Parathyroid adenoma (tissue), 2 donors: Measurements from ENCODE around the gene ANKAR.

Experiments
- H2AFZ ChIP-seq: fragments of 300-600 bp; sonication (generic); one replicate; pipeline ENCODE4 v1.7.0; 2017; ENCODE audit warnings: antibody characterized with exemption, mild to moderate bottlenecking
- H3K27ac ChIP-seq: fragments of 300-600 bp; sonication (generic); one replicate; pipeline ENCODE4 v1.7.0; 2017
- H3K27me3 ChIP-seq: fragments of 300-600 bp; sonication (generic); one replicate; pipeline ENCODE4 v1.7.0; 2017; ENCODE audit warnings: low read length; ENCODE audit not compliant: control insufficient read depth, insufficient read depth
- H3K36me3 ChIP-seq: fragments of 300-600 bp; sonication (generic); one replicate; pipeline ENCODE4 v1.7.0; 2017; ENCODE audit warnings: low read length; ENCODE audit not compliant: control insufficient read depth, insufficient read depth
- H3K4me1 ChIP-seq: fragments of 300-600 bp; sonication (generic); one replicate; pipeline ENCODE4 v1.7.0; 2017; ENCODE audit warnings: control low read depth
- H3K4me2 ChIP-seq: fragments of 300-600 bp; sonication (generic); one replicate; pipeline ENCODE4 v1.7.0; 2017; ENCODE audit warnings: low read length
- H3K4me3 ChIP-seq: fragments of 300-600 bp; sonication (generic); one replicate; pipeline ENCODE4 v1.7.0; 2017; ENCODE audit warnings: low read depth, low read length
- H3K79me2 ChIP-seq: fragments of 300-600 bp; sonication (generic); one replicate; pipeline ENCODE4 v1.7.0; 2017; ENCODE audit warnings: control low read depth
- H3K9ac ChIP-seq: fragments of 300-600 bp; sonication (generic); one replicate; pipeline ENCODE4 v1.7.0; 2017; ENCODE audit warnings: mild to moderate bottlenecking
- H3K9me3 ChIP-seq: fragments of 300-600 bp; sonication (generic); one replicate; pipeline ENCODE4 v1.7.0; 2017; ENCODE audit warnings: low read length; ENCODE audit not compliant: control insufficient read depth
- TF ChIP-seq, protein P1 (sequence below): fragments of 300-600 bp; sonication (generic); IDR thresholded peaks from one replicate; pipeline ENCODE4 v1.7.0; 2017; ENCODE audit warnings: antibody characterized with exemption, mild to moderate bottlenecking
- donor health status: primary hyperparathyroidism.

The ANKAR gene

GRCh38 chr2:189658306-189659212, 15.9 kb upstream of the ANKAR start:
- no peaks in the 10 kb centered on the region for H3K27me3 ChIP-seq
- no peak overlapping the region for H3K9ac ChIP-seq
- TF ChIP-seq, protein P1, sequence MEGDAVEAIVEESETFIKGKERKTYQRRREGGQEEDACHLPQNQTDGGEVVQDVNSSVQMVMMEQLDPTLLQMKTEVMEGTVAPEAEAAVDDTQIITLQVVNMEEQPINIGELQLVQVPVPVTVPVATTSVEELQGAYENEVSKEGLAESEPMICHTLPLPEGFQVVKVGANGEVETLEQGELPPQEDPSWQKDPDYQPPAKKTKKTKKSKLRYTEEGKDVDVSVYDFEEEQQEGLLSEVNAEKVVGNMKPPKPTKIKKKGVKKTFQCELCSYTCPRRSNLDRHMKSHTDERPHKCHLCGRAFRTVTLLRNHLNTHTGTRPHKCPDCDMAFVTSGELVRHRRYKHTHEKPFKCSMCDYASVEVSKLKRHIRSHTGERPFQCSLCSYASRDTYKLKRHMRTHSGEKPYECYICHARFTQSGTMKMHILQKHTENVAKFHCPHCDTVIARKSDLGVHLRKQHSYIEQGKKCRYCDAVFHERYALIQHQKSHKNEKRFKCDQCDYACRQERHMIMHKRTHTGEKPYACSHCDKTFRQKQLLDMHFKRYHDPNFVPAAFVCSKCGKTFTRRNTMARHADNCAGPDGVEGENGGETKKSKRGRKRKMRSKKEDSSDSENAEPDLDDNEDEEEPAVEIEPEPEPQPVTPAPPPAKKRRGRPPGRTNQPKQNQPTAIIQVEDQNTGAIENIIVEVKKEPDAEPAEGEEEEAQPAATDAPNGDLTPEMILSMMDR, result no peak
- peaks cover 12% of the 10 kb centered on the region for H3K79me2 ChIP-seq
- H3K4me3 ChIP-seq, result no peak overlapping the region
- peaks cover 8% of the 10 kb centered on the region for H3K4me1 ChIP-seq
- H3K9me3 ChIP-seq, result no peaks in the 10 kb centered on the region
- no peak overlapping the region for H3K27ac ChIP-seq
- no peak overlapping the region for H3K4me2 ChIP-seq
- H3K36me3 ChIP-seq, result no peaks in the 10 kb centered on the region
- H2AFZ ChIP-seq, result no peak overlapping the region

DNA sequence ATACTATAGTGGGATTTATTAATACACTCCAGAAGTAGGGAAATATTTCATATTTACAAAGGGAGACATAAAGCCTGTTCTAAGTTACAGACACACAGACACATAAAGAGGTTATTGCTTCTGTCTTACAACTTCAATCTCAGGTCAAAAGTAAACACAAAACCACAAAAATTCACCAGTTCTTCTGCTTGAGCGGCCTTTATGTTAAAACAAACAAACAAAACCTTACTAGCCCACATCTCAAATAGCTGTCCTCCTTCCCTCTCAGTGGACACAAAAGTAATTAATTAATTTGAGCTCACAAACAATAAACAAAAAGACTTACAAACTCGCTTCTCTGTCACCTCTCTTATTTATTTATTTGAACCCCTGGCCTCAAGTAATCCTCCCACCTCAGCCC, 14.7 kb upstream of the ANKAR start:
- Histone ChIP-seq H3K27me3 (no peaks in the 10 kb centered on the region), H3K4me1 (peaks cover 8% of the 10 kb centered on the region), H3K4me2 (no peak overlapping the region), H3K27ac (no peak overlapping the region), H3K9me3 (no peaks in the 10 kb centered on the region), H3K4me3 (no peak overlapping the region), H3K79me2 (peaks cover 12% of the 10 kb centered on the region), H3K9ac (no peak overlapping the region), H3K36me3 (no peaks in the 10 kb centered on the region), H2AFZ (no peak overlapping the region)
- TF ChIP-seq, protein P1, result no peak

- Histone ChIP-seq H3K36me3 (no peaks in the 10 kb centered on the region), H3K9ac (no peak overlapping the region), H3K27ac (no peak overlapping the region), H3K4me3 (no peak overlapping the region), H3K27me3 (no peaks in the 10 kb centered on the region), H2AFZ (peak overlapping the region; percentile 1), H3K4me1 (peaks cover 8% of the 10 kb centered on the region), H3K79me2 (peaks cover 12% of the 10 kb centered on the region), H3K4me2 (no peak overlapping the region), H3K9me3 (no peaks in the 10 kb centered on the region)
- TF ChIP-seq, protein P1, result no peak
Measured at GRCh38 chr2:189660803-189661147, 13.7 kb upstream of the ANKAR start.

GRCh38 chr2:189661148-189661956, 13.1 kb upstream of the ANKAR start, which contains the start of gene ASNSD1:
TSS of gene ASNSD1 (plus strand) at chr2:189661459. CDS start at chr2:189666133, 4,674 bp downstream.
- H3K27ac ChIP-seq, result peak within 1 kb of the TSS; percentile 79
- peak within 1 kb of the TSS; percentile 98 for H3K4me2 ChIP-seq
- H3K4me3 ChIP-seq, result peak within 1 kb of the TSS; percentile 99
- H3K79me2 ChIP-seq, result peaks cover 12% of the 10 kb centered on the region
- peaks cover 8% of the 10 kb centered on the region for H3K4me1 ChIP-seq
- peak within 1 kb of the TSS; percentile 99 for H2AFZ ChIP-seq
- no peaks in the 10 kb centered on the region for H3K9me3 ChIP-seq
- peak within 1 kb of the TSS; percentile 97 for H3K9ac ChIP-seq
- TF ChIP-seq, protein P1, result peak; percentile 98
- no peaks in the 10 kb centered on the region for H3K27me3 ChIP-seq
- no peaks in the 10 kb centered on the region for H3K36me3 ChIP-seq
